ENCODE data around the gene DDX39B. TPM values are rescaled to one million over a fixed set of nuclear protein-coding genes. Genes with fewer than 3 reads are reported as not detected.

Gene DDX39B
- total RNA-seq, 2 experiments from 2014 or later: 420 to 442 TPM

GRCh38 chr6:31580807-31581433, 39.1 kb upstream of the DDX39B start:
- DNase-seq: peak; percentile 88
- Mint-ChIP-seq H3K9me3 (no peaks in the 10 kb centered on the region), H3K27ac (peak overlapping the region; percentile 94), H3K4me3 (peak overlapping the region; percentile 94), H3K4me1 (peaks cover 73% of the 10 kb centered on the region), H3K27me3 (no peaks in the 10 kb centered on the region), H3K36me3 (ENCODE audit: low read depth) (peaks cover 71% of the 10 kb centered on the region)
- CTCF ChIA-PET: interaction anchor here (0.7 to 30.8 kb wide), 14 partner anchors 1 to 84 kb away, joined by 3 to 576 read pairs (median 5); partner anchors contain the start of genes ATP6V1G2, C6orf47, DDX39B and GPANK1
- POLR2A ChIA-PET: interaction anchor here (1.5 to 1.6 kb wide), 2 partner anchors 16 to 22 kb away, joined by 5 to 6 read pairs; no protein-coding TSS in a partner anchor

DNA sequence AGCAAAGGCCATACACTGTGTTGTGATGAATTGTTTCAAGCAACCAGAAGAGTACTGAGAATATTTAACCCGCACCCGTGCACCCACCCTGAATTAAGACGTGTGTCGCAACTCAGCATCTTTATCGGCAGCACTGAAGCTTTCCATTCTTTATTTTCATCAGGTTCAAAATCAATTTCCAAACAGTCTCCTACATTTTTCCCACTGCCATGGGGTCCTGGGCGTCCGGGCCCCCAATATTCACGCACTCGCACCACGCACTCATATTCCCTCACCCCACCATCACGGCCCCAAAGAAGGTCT, 38.6 kb upstream of the DDX39B start:
- H3K27ac Mint-ChIP-seq: peak overlapping the region; percentile 94
- no peaks in the 10 kb centered on the region for H3K27me3 Mint-ChIP-seq
- no peaks in the 10 kb centered on the region for H3K9me3 Mint-ChIP-seq
- no peak for DNase-seq
- CTCF ChIA-PET: interaction anchor here (0.6 to 18.9 kb wide), 16 partner anchors 11 to 263 kb away, joined by 3 to 576 read pairs (median 4); partner anchors contain the start of genes ATP6V1G2, C6orf47, DDX39B and GPANK1
- peaks cover 73% of the 10 kb centered on the region for H3K36me3 Mint-ChIP-seq (ENCODE audit: low read depth)
- peaks cover 73% of the 10 kb centered on the region for H3K4me1 Mint-ChIP-seq
- peak overlapping the region; percentile 94 for H3K4me3 Mint-ChIP-seq
- POLR2A ChIA-PET: interaction anchor here (0.9 to 1.6 kb wide), 2 partner anchors 13 to 21 kb away, joined by 5 to 6 read pairs; partner anchors contain the start of gene NCR3

- no peak for DNase-seq
- Mint-ChIP-seq H3K27me3 (no peaks in the 10 kb centered on the region), H3K9me3 (no peaks in the 10 kb centered on the region), H3K4me1 (peaks cover 73% of the 10 kb centered on the region), H3K4me3 (peak overlapping the region; percentile 94), H3K27ac (peak overlapping the region; percentile 94), H3K36me3 (ENCODE audit: low read depth) (peaks cover 74% of the 10 kb centered on the region)
- CTCF ChIA-PET: interaction anchor here (0.6 to 18.9 kb wide), 16 partner anchors 11 to 264 kb away, joined by 3 to 576 read pairs (median 4); partner anchors contain the start of genes ATP6V1G2, C6orf47, GPANK1 and LST1
- POLR2A ChIA-PET: interaction anchor here (0.9 to 1.6 kb wide), 2 partner anchors 13 to 20 kb away, joined by 5 to 6 read pairs; partner anchors contain the start of gene NCR3
Measured at GRCh38 chr6:31579546-31580437, 38.0 kb upstream of the DDX39B start.

GRCh38 chr6:31579119-31579505, 37.3 kb upstream of the DDX39B start:
- DNase-seq: no peak
- peaks cover 74% of the 10 kb centered on the region for H3K4me1 Mint-ChIP-seq
- H3K9me3 Mint-ChIP-seq: no peaks in the 10 kb centered on the region
- CTCF ChIA-PET: interaction anchor here (1.2 to 18.9 kb wide), 6 partner anchors 10 to 37 kb away, joined by 3 to 576 read pairs (median 46); partner anchors contain the start of genes ATP6V1G2, LST1, LTA and LTB
- peak overlapping the region; percentile 94 for H3K4me3 Mint-ChIP-seq
- peak overlapping the region; percentile 82 for H3K27ac Mint-ChIP-seq
- POLR2A ChIA-PET: interaction anchor here (0.7 kb wide), 1 partner anchor 13 kb away, joined by 9 read pairs; the partner anchor contains the start of gene NCR3
- H3K36me3 Mint-ChIP-seq (ENCODE audit: low read depth): peaks cover 76% of the 10 kb centered on the region
- H3K27me3 Mint-ChIP-seq: no peaks in the 10 kb centered on the region

- peak overlapping the region; percentile 82 for H3K27ac Mint-ChIP-seq
- ChIA-PET CTCF (interaction anchor here (1.2 to 18.9 kb wide), 9 partner anchors 9 to 38 kb away, joined by 3 to 576 read pairs (median 17); partner anchors contain the start of genes ATP6V1G2, LST1, LTA and LTB), POLR2A (interaction anchor here (0.7 kb wide), 1 partner anchor 14 kb away, joined by 9 read pairs; the partner anchor contains the start of gene NCR3)
- peaks cover 75% of the 10 kb centered on the region for H3K36me3 Mint-ChIP-seq (ENCODE audit: low read depth)
- DNase-seq: no peak
- H3K27me3 Mint-ChIP-seq: no peaks in the 10 kb centered on the region
- H3K4me1 Mint-ChIP-seq: peaks cover 74% of the 10 kb centered on the region
- H3K4me3 Mint-ChIP-seq: peak overlapping the region; percentile 94
- no peaks in the 10 kb centered on the region for H3K9me3 Mint-ChIP-seq
Measured at GRCh38 chr6:31578184-31579118, 36.6 kb upstream of the DDX39B start.

GRCh38 chr6:31577579-31577966, 35.8 kb upstream of the DDX39B start:
- peaks cover 76% of the 10 kb centered on the region for H3K4me1 Mint-ChIP-seq
- H3K27ac Mint-ChIP-seq: peak overlapping the region; percentile 88
- no peaks in the 10 kb centered on the region for H3K27me3 Mint-ChIP-seq
- peak overlapping the region; percentile 90 for H3K4me3 Mint-ChIP-seq
- H3K36me3 Mint-ChIP-seq (ENCODE audit: low read depth): peaks cover 72% of the 10 kb centered on the region
- ChIA-PET CTCF (interaction anchor here (0.9 to 18.9 kb wide), 10 partner anchors 10 to 84 kb away, joined by 3 to 576 read pairs (median 8); partner anchors contain the start of genes ATP6V1G2, DDX39B, LST1 and LTB), POLR2A (no interaction called here)
- H3K9me3 Mint-ChIP-seq: no peaks in the 10 kb centered on the region
- DNase-seq: no peak

DNA sequence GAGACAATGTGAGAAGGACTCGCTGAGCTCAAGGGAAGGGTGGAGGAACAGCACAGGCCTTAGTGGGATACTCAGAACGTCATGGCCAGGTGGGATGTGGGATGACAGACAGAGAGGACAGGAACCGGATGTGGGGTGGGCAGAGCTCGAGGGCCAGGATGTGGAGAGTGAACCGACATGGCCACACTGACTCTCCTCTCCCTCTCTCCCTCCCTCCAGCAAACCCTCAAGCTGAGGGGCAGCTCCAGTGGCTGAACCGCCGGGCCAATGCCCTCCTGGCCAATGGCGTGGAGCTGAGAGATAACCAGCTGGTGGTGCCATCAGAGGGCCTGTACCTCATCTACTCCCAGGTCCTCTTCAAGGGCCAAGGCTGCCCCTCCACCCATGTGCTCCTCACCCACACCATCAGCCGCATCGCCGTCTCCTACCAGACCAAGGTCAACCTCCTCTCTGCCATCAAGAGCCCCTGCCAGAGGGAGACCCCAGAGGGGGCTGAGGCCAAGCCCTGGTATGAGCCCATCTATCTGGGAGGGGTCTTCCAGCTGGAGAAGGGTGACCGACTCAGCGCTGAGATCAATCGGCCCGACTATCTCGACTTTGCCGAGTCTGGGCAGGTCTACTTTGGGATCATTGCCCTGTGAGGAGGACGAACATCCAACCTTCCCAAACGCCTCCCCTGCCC, 35.2 kb upstream of the DDX39B start:
- peak; percentile 62 for DNase-seq
- Mint-ChIP-seq H3K4me3 (peak overlapping the region; percentile 90), H3K27me3 (no peaks in the 10 kb centered on the region), H3K4me1 (peaks cover 77% of the 10 kb centered on the region), H3K27ac (peak overlapping the region; percentile 88), H3K36me3 (ENCODE audit: low read depth) (peaks cover 68% of the 10 kb centered on the region), H3K9me3 (no peaks in the 10 kb centered on the region)
- POLR2A ChIA-PET: interaction anchor here (0.9 to 1.6 kb wide), 3 partner anchors 10 to 25 kb away, joined by 3 to 5 read pairs (median 4); no protein-coding TSS in a partner anchor
- CTCF ChIA-PET: interaction anchor here (0.5 to 18.9 kb wide), 11 partner anchors 9 to 158 kb away, joined by 3 to 576 read pairs (median 7); partner anchors contain the start of genes ATP6V1G2, DDX39B, LST1 and LTB

DNA sequence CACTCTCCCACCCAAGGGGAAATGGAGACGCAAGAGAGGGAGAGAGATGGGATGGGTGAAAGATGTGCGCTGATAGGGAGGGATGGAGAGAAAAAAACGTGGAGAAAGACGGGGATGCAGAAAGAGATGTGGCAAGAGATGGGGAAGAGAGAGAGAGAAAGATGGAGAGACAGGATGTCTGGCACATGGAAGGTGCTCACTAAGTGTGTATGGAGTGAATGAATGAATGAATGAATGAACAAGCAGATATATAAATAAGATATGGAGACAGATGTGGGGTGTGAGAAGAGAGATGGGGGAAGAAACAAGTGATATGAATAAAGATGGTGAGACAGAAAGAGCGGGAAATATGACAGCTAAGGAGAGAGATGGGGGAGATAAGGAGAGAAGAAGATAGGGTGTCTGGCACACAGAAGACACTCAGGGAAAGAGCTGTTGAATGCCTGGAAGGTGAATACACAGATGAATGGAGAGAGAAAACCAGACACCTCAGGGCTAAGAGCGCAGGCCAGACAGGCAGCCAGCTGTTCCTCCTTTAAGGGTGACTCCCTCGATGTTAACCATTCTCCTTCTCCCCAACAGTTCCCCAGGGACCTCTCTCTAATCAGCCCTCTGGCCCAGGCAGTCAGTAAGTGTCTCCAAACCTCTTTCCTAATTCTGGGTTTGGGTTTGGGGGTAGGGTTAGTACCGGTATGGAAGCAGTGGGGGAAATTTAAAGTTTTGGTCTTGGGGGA, 34.3 kb upstream of the DDX39B start:
- H3K27me3 Mint-ChIP-seq: no peaks in the 10 kb centered on the region
- H3K4me1 Mint-ChIP-seq: peaks cover 86% of the 10 kb centered on the region
- no peaks in the 10 kb centered on the region for H3K9me3 Mint-ChIP-seq
- no peak for DNase-seq
- H3K4me3 Mint-ChIP-seq: peak overlapping the region; percentile 90
- peaks cover 61% of the 10 kb centered on the region for H3K36me3 Mint-ChIP-seq (ENCODE audit: low read depth)
- H3K27ac Mint-ChIP-seq: peak overlapping the region; percentile 88
- POLR2A ChIA-PET: interaction anchor here (0.6 to 2.0 kb wide), 11 partner anchors 11 to 254 kb away, joined by 3 to 15 read pairs (median 5); partner anchors contain the start of genes DDX39B and NCR3
- CTCF ChIA-PET: interaction anchor here (1.0 to 18.9 kb wide), 13 partner anchors 8 to 350 kb away, joined by 3 to 576 read pairs (median 9); partner anchors contain the start of genes ATP6V1G2, DDX39B, LST1 and LTB

GRCh38 chr6:31575335-31575901, 33.6 kb upstream of the DDX39B start, which contains the start of gene TNF:
TSS of gene TNF (plus strand) at chr6:31575565. CDS start at chr6:31575742, 177 bp downstream.
- Mint-ChIP-seq H3K36me3 (ENCODE audit: low read depth) (peaks cover 55% of the 10 kb centered on the region), H3K4me3 (peak within 1 kb of the TSS; percentile 90), H3K4me1 (peaks cover 90% of the 10 kb centered on the region), H3K27ac (peak within 1 kb of the TSS; percentile 88), H3K27me3 (no peaks in the 10 kb centered on the region), H3K9me3 (no peaks in the 10 kb centered on the region)
- POLR2A ChIA-PET: interaction anchor here (0.6 to 2.0 kb wide), 13 partner anchors 12 to 255 kb away, joined by 3 to 15 read pairs (median 5); partner anchors contain the start of genes DDX39B, NCR3 and NFKBIL1
- peak; percentile 82 for DNase-seq
- CTCF ChIA-PET: interaction anchor here (0.7 to 18.9 kb wide), 7 partner anchors 12 to 351 kb away, joined by 3 to 576 read pairs (median 20); partner anchors contain the start of genes ATP6V1G2, LST1, LTB and NCR3

Data from activated CD4-positive, alpha-beta T cell treated with anti-CD3 and anti-CD28 coated beads, Interleukin-2, amount 10 ng/mL, durations not matched to agents 7 days and 5 days (primary cell).